ENCODE results near the gene ADGRB2. TPM values are rescaled to one million over a fixed set of nuclear protein-coding genes. Genes with fewer than 3 reads are reported as not detected.
A peak's percentile ranks its signal among the peaks of the same experiment; 100 is the strongest.

The ADGRB2 gene
- total RNA-seq, 2 experiments from 2014 or later = 0.54 to 0.56 TPM

DNA sequence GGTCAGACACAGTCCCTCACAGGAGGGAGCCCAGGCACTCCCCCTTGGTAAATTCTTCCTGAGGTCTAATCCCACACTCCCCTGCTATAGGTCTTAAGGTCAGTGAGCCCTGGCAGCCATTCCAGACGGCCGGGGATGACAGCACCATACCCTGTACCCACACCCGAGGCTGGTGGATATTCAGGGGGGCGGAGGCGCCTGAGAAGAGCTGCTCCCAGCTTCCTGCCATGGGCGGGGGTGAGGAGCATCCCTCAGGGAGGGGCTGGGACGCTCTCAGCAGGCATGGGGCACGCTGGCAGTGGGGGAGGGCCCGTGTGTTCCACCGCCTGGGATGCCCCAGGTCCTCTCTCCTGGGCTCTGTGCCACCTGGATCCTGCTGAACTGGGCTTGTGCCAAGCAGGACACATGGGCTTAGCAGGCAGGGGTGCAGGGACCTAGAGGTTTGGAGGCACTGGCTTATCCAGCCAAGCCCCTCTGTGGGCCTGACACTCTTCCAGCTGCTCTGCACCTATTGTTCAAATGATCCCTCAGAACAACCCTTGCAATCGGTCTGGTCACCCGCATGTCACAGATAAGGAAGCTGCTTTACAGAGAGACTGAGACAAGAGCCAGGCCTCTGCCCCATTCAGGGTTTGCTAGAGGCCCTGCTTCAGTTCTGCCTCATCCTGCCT lies 5.7 kb upstream of the ADGRB2 start:
- Mint-ChIP-seq H3K4me3 (no peak overlapping the region), H3K27ac (no peak overlapping the region), H3K9me3 (no peaks in the 10 kb centered on the region), H3K4me1 (ENCODE audit: low read depth) (peaks cover 49% of the 10 kb centered on the region), H3K27me3 (peaks cover 22% of the 10 kb centered on the region), H3K36me3 (ENCODE audit: low read depth) (no peaks in the 10 kb centered on the region)
- DNase-seq (no peak), ATAC-seq (no peak)
- TF ChIP-seq, protein P1, sequence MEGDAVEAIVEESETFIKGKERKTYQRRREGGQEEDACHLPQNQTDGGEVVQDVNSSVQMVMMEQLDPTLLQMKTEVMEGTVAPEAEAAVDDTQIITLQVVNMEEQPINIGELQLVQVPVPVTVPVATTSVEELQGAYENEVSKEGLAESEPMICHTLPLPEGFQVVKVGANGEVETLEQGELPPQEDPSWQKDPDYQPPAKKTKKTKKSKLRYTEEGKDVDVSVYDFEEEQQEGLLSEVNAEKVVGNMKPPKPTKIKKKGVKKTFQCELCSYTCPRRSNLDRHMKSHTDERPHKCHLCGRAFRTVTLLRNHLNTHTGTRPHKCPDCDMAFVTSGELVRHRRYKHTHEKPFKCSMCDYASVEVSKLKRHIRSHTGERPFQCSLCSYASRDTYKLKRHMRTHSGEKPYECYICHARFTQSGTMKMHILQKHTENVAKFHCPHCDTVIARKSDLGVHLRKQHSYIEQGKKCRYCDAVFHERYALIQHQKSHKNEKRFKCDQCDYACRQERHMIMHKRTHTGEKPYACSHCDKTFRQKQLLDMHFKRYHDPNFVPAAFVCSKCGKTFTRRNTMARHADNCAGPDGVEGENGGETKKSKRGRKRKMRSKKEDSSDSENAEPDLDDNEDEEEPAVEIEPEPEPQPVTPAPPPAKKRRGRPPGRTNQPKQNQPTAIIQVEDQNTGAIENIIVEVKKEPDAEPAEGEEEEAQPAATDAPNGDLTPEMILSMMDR (IDR thresholded peaks at IDR 0.05) = no peak
- CTCF ChIA-PET = interaction anchor here (1.6 to 14.2 kb wide), 3 partner anchors 9 to 194 kb away, joined by 4 to 129 read pairs (median 5); no protein-coding TSS in a partner anchor
- intact Hi-C loops (cut with micrococcal nuclease) = loop anchor here (10.0 kb wide), 1 partner anchor 55 kb away; no protein-coding TSS in a partner anchor
- POLR2A ChIA-PET = interaction anchor here (1.6 to 1.7 kb wide), 2 partner anchors 14 to 19 kb away, joined by 3 to 5 read pairs; no protein-coding TSS in a partner anchor

DNA sequence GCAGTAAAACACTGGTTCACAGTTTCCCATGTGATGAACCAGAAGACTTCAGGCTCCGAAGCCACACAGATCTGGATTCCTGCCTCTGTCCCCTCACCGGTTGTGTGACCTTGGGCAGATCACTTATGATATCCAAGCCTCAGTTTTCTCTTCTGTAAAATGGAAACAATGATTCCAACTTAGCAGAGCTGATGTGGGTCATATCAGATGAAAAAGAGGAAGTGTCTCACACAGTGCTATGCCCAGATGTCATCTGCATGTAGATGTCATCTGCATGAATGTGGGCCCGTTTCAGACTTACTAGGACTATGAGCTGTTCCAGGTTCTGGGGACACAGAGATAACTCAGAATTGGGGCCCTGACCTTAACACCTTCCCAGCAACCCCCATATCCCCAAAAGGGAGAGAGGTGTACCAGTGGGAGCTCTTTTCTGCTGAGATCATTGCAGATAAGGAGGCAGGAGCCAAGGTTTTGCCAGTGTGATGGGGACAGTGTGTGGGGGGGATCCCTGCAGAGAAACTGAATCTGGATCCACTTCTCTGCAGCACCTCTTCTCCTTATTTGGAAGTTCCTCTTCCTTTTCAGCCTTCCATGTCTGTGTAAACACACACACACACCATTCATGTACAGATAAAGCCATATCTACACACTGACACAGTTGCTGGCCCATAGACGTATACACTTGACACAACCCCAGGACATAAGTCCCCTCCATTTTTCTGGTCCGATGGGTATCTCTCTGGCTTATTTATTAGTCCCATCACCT lies 5.0 kb upstream of the ADGRB2 start:
- DNase-seq (peak; percentile 31), ATAC-seq (peak; percentile 45)
- intact Hi-C loops (cut with micrococcal nuclease) = loop anchor here (10.0 kb wide), 1 partner anchor 54 kb away; no protein-coding TSS in a partner anchor
- Mint-ChIP-seq H3K27ac (no peak overlapping the region), H3K9me3 (no peaks in the 10 kb centered on the region), H3K4me1 (ENCODE audit: low read depth) (peaks cover 48% of the 10 kb centered on the region), H3K36me3 (ENCODE audit: low read depth) (no peaks in the 10 kb centered on the region), H3K27me3 (peaks cover 19% of the 10 kb centered on the region), H3K4me3 (no peak overlapping the region)
- TF ChIP-seq, protein P1 (IDR thresholded peaks at IDR 0.05) = no peak
- ChIA-PET POLR2A (interaction anchor here (0.8 to 1.7 kb wide), 3 partner anchors 15 to 170 kb away, joined by 3 to 5 read pairs (median 3); no protein-coding TSS in a partner anchor), CTCF (interaction anchor here (2.0 to 14.2 kb wide), 2 partner anchors 9 to 19 kb away, joined by 5 to 129 read pairs; no protein-coding TSS in a partner anchor)

DNA sequence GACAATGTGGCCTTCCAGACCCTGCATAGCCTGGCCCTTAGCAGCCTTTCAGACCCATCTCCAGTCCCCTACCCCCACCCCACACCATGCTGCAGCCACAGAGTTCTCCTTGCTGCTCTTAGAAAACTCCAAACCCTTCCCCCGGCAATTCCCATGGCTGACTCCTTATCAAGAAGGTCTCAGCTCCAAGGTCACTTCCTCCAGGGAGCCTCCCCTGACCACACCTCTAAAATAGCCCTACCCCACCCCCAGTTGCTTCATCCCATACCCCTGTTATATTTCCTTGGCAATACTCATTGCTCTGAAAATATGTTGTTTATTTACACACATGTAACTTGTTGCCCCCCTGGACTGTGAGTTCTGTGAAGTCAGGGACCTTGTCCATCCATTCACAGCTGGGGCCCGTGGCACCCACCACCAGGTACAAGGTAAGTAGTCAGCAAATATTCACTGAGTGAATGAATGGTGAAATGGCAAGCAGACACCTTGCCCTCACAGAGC lies 4.3 kb upstream of the ADGRB2 start:
- intact Hi-C loops (cut with micrococcal nuclease) = loop anchor here (10.0 kb wide), 1 partner anchor 54 kb away; no protein-coding TSS in a partner anchor
- H3K27ac Mint-ChIP-seq = no peak overlapping the region
- CTCF ChIA-PET = interaction anchor here (2.0 to 14.2 kb wide), 2 partner anchors 8 to 20 kb away, joined by 5 to 129 read pairs; no protein-coding TSS in a partner anchor
- peaks cover 15% of the 10 kb centered on the region for H3K27me3 Mint-ChIP-seq
- ATAC-seq (no peak), DNase-seq (no peak)
- no peaks in the 10 kb centered on the region for H3K36me3 Mint-ChIP-seq (ENCODE audit: low read depth)
- H3K4me1 Mint-ChIP-seq (ENCODE audit: low read depth) = peaks cover 44% of the 10 kb centered on the region
- H3K9me3 Mint-ChIP-seq = no peaks in the 10 kb centered on the region
- TF ChIP-seq, protein P1 (IDR thresholded peaks at IDR 0.05) = no peak
- H3K4me3 Mint-ChIP-seq = no peak overlapping the region
- POLR2A ChIA-PET = interaction anchor here (0.8 kb wide), 1 partner anchor 171 kb away, joined by 3 read pairs; no protein-coding TSS in a partner anchor

DNA sequence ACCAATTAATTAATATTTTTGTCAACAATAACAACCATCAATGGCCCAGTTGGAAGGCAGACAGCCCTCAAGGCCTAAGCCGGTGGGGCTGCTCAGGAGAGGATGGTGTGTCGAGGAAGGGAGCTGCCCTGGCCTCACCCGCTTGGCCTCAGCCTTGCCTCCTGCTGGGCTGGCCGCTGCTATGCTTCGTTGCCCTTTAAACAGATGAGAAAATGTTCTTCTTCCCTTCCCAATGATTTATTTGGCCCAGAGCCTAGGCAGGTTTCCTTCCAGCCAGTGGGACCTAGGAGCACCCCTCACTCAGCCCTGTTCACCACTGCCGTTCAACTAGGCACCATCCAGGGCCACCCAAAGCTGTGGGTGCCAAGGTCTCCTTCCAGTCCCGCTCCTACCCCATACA lies 3.1 kb upstream of the ADGRB2 start:
- Mint-ChIP-seq H3K27ac (no peak overlapping the region), H3K4me1 (ENCODE audit: low read depth) (peaks cover 40% of the 10 kb centered on the region), H3K27me3 (peaks cover 15% of the 10 kb centered on the region), H3K9me3 (no peaks in the 10 kb centered on the region), H3K36me3 (ENCODE audit: low read depth) (no peaks in the 10 kb centered on the region), H3K4me3 (no peak overlapping the region)
- ChIA-PET POLR2A (interaction anchor here (0.6 kb wide), 1 partner anchor 21 kb away, joined by 3 read pairs; no protein-coding TSS in a partner anchor), CTCF (interaction anchor here (14.2 kb wide), 1 partner anchor 21 kb away, joined by 129 read pairs; no protein-coding TSS in a partner anchor)
- ATAC-seq (no peak), DNase-seq (no peak)
- TF ChIP-seq, protein P1 (IDR thresholded peaks at IDR 0.05) = no peak
- intact Hi-C loops (cut with micrococcal nuclease) = loop anchor here (10.0 kb wide), 1 partner anchor 52 kb away; no protein-coding TSS in a partner anchor
